IMR-90 (cell line): ENCODE data around the gene FOXK2. TPM values are rescaled to one million over a fixed set of nuclear protein-coding genes. Genes with fewer than 3 reads are reported as not detected.

Source experiments
- ATAC-seq: fragments of 200-7000 bp; cut with Tn5 transposase; 2 replicates; pipeline ENCODE4 v1.9.1; 2020; ENCODE audit warnings: low read depth, mild to moderate bottlenecking, moderate library complexity
- BruUV-seq: library from RNA; stranded (reverse); fragments of 400-500 nt; replicated peaks from 2 replicates; lab custom pipeline; 2021; lab: Mats Ljungman, UMichigan
- CTCF ChIA-PET: fragments of 300-600 bp; formaldehyde crosslinking; extraction: SDS; loops from one replicate; lab custom pipeline; 2021; ENCODE audit warnings: antibody characterized with exemption; lab: Yijun Ruan, JAX
- POLR2A ChIA-PET: fragments of 300-600 bp; sonication (Branson Sonifier 250); formaldehyde crosslinking; loops from one replicate; lab custom pipeline; 2022; ENCODE audit warnings: antibody characterized with exemption; ENCODE audit not compliant: unreplicated experiment; lab: Charles Lee
- DNase-seq: peaks from one replicate; pipeline ENCODE4 v3.0.0; 2013
- H2AFZ ChIP-seq: replicated peaks from 2 replicates; pipeline ENCODE3; 2013; ENCODE audit warnings: low read length, mild to moderate bottlenecking; ENCODE audit not compliant: poor library complexity
- H2AK5ac ChIP-seq: 2 replicates; pipeline ENCODE4 v1.6.1; 2013; ENCODE audit warnings: low read depth, low read length, inconsistent platforms
- H2AK9ac ChIP-seq: replicated peaks from 2 replicates; pipeline ENCODE3; 2013; ENCODE audit warnings: mild to moderate bottlenecking, low read depth, low read length, moderate library complexity; ENCODE audit not compliant: poor library complexity
- H2BK120ac ChIP-seq: 2 replicates; pipeline ENCODE4 v1.6.1; 2013; ENCODE audit warnings: low read depth, low read length, inconsistent platforms
- H2BK15ac ChIP-seq: 3 replicates; pipeline ENCODE4 v1.6.1; 2013; ENCODE audit warnings: low read depth, low read length, inconsistent platforms
- H2BK20ac ChIP-seq: 2 replicates; pipeline ENCODE4 v1.6.1; 2013; ENCODE audit warnings: low read depth, mild to moderate bottlenecking, inconsistent platforms, low read length, moderate library complexity
- H2BK5ac ChIP-seq: 2 replicates; pipeline ENCODE4 v1.6.1; 2013; ENCODE audit warnings: mild to moderate bottlenecking, low read depth, low read length, inconsistent platforms; ENCODE audit not compliant: poor library complexity, severe bottlenecking
- H3K14ac ChIP-seq: replicated peaks from 2 replicates; pipeline ENCODE4 v1.6.1; 2013; ENCODE audit warnings: low read depth, low read length, inconsistent platforms
- H3K18ac ChIP-seq: 2 replicates; pipeline ENCODE4 v1.6.1; 2013; ENCODE audit warnings: low read depth, low read length, control low read depth
- H3K23ac ChIP-seq: 2 replicates; pipeline ENCODE4 v1.6.1; 2013; ENCODE audit warnings: low read depth, low read length, inconsistent platforms
- H3K27ac ChIP-seq: 2 replicates; pipeline ENCODE4 v1.5.1; 2013; ENCODE audit warnings: mild to moderate bottlenecking, control low read depth, low read length; ENCODE audit not compliant: insufficient read depth
- H3K27me3 ChIP-seq: 2 replicates; pipeline ENCODE4 v1.6.1; 2013; ENCODE audit warnings: low read length; ENCODE audit not compliant: control insufficient read depth, insufficient read depth
- H3K36me3 ChIP-seq: 2 replicates; pipeline ENCODE4 v1.6.1; 2013; ENCODE audit warnings: low read length, mixed read lengths; ENCODE audit not compliant: control insufficient read depth, insufficient read depth
- H3K4ac ChIP-seq: 2 replicates; pipeline ENCODE4 v1.6.1; 2013; ENCODE audit warnings: low read depth, low read length, inconsistent platforms
- H3K4me1 ChIP-seq: 2 replicates; pipeline ENCODE4 v1.6.1; 2013; ENCODE audit warnings: low read length, mixed read lengths; ENCODE audit not compliant: control insufficient read depth, insufficient read depth
- H3K4me2 ChIP-seq: 2 replicates; pipeline ENCODE4 v1.6.1; 2013; ENCODE audit warnings: low read depth, mild to moderate bottlenecking, control low read depth, low read length, moderate library complexity
- H3K4me3 ChIP-seq: 2 replicates; pipeline ENCODE4 v1.5.1; 2013; ENCODE audit warnings: low read depth, mild to moderate bottlenecking, control low read depth, low read length, moderate library complexity; ENCODE audit not compliant: insufficient read depth
- H3K56ac ChIP-seq: 2 replicates; pipeline ENCODE4 v1.6.1; 2013; ENCODE audit warnings: low read length, inconsistent platforms; ENCODE audit not compliant: insufficient read depth; ENCODE audit errors: extremely low read depth
- H3K79me1 ChIP-seq, 2 experiments: 2 replicates each; pipeline ENCODE4 v1.6.1; 2013; ENCODE audit warnings: low read length in 2 of 2, inconsistent platforms in 1 of 2, low read depth in 1 of 2
- H3K9ac ChIP-seq: 2 replicates; pipeline ENCODE4 v1.6.1; 2013; ENCODE audit warnings: low read depth, low read length, control low read depth
- H3K9me1 ChIP-seq: 2 replicates; pipeline ENCODE4 v1.6.1; 2013; ENCODE audit warnings: low read length, inconsistent platforms; ENCODE audit not compliant: insufficient read depth
- H3K9me3 ChIP-seq: 2 replicates; pipeline ENCODE4 v1.6.1; 2013; ENCODE audit warnings: low read length; ENCODE audit not compliant: control insufficient read depth, insufficient read depth
- H4K20me1 ChIP-seq: 2 replicates; pipeline ENCODE4 v1.6.1; 2013; ENCODE audit warnings: low read length, inconsistent platforms; ENCODE audit not compliant: insufficient read depth
- H4K5ac ChIP-seq: 2 replicates; pipeline ENCODE4 v1.6.1; 2013; ENCODE audit warnings: mild to moderate bottlenecking, low read depth, low read length, control low read depth
- H4K8ac ChIP-seq, 2 experiments: 2 replicates each; pipeline ENCODE4 v1.6.1; 2013; ENCODE audit warnings: low read depth in 2 of 2, low read length in 2 of 2, control low read depth in 1 of 2, inconsistent platforms in 1 of 2
- H4K91ac ChIP-seq: 2 replicates; pipeline ENCODE4 v1.6.1; 2013; ENCODE audit warnings: low read depth, low read length, inconsistent platforms; ENCODE audit not compliant: insufficient read depth
- BHLHE40 ChIP-seq: fragments of 150-350 bp; IDR thresholded peaks from 2 replicates; pipeline ENCODE4 v1.6.1; 2016; ENCODE audit warnings: mild to moderate bottlenecking, low read depth, low read length
- CEBPB ChIP-seq: IDR thresholded peaks from 2 replicates; pipeline ENCODE4 v1.6.1; 2012; ENCODE audit warnings: low read depth, low read length, improper control_type of control experiment
- FOS ChIP-seq: fragments of 150-350 bp; IDR thresholded peaks from 2 replicates; pipeline ENCODE4 v1.6.1; 2016; ENCODE audit warnings: low read depth, low read length
- MAFK ChIP-seq: IDR thresholded peaks from 2 replicates; pipeline ENCODE4 v1.6.1; 2012; ENCODE audit warnings: low read depth, low read length, improper control_type of control experiment
- MXI1 ChIP-seq: IDR thresholded peaks from 2 replicates; pipeline ENCODE4 v1.6.1; 2012; ENCODE audit warnings: low read depth, mild to moderate bottlenecking, low read length, moderate library complexity, borderline replicate concordance
- NFE2L2 ChIP-seq: fragments of 150-350 bp; IDR thresholded peaks from 2 replicates; pipeline ENCODE4 v1.6.1; 2016; ENCODE audit warnings: low read depth, mild to moderate bottlenecking, low read length
- POLR2A ChIP-seq: IDR thresholded peaks from 2 replicates; pipeline ENCODE4 v1.6.1; 2012; ENCODE audit warnings: mild to moderate bottlenecking, low read depth, low read length
- RAD21 ChIP-seq: IDR thresholded peaks from 2 replicates; pipeline ENCODE4 v1.6.1; 2012; ENCODE audit warnings: low read length, improper control_type of control experiment
- RCOR1 ChIP-seq: IDR thresholded peaks from 2 replicates; pipeline ENCODE4 v1.6.1; 2012; ENCODE audit warnings: mild to moderate bottlenecking, low read length, improper control_type of control experiment; ENCODE audit not compliant: insufficient replicate concordance
- RFX5 ChIP-seq: IDR thresholded peaks from 2 replicates; pipeline ENCODE4 v1.8.0; 2012; ENCODE audit warnings: low read depth, mild to moderate bottlenecking, low read length, moderate library complexity
- SMC3 ChIP-seq: fragments of 150-350 bp; IDR thresholded peaks from 2 replicates; pipeline ENCODE4 v1.6.1; 2016; ENCODE audit warnings: low read depth, mild to moderate bottlenecking, antibody characterized with exemption, low read length, moderate library complexity
- WGBS, 2 experiments: methylation state at CpG; one replicate each; pipeline versions ENCODE4 v1.1.5 to v1.1.7; 2013; ENCODE audit warnings: missing lambda C conversion rate in 2 of 2; ENCODE audit not compliant: insufficient read length in 1 of 2; ENCODE audit errors: extremely low coverage in 2 of 2; 5-methylcytosine and 5-hydroxymethylcytosine counted together
- dilution Hi-C: fragments of 300-500 bp; cut with HindIII; formaldehyde crosslinking; loops from one replicate; pipeline ENCODE4 v1.14.3; 2018; ENCODE audit warnings: low sequenced_read_pairs; ENCODE audit not compliant: unreplicated experiment
- in situ Hi-C: fragments of 300-500 bp; cut with MboI; formaldehyde crosslinking; loops from 3 replicates; pipeline ENCODE4 v1.14.3; 2019; ENCODE audit warnings: low sequenced_read_pairs, inconsistent platforms, mixed read lengths
- intact Hi-C: fragments of 100-400 bp; cut with micrococcal nuclease; formaldehyde crosslinking; loops from 2 replicates; pipeline ENCODE4 v1.10.0; 2022
- polyA plus RNA-seq, 3 experiments: library from polyadenylated mRNA; depleted of rRNA; stranded (reverse); fragments of >200 nt; gene quantifications; 2 replicates each; pipeline ENCODE4 v1.2.3, GENCODE V29; 2012; ENCODE audit warnings: low replicate concordance in 1 of 3
- total RNA-seq: library from RNA; depleted of rRNA; stranded (reverse); fragments of >200 nt; gene quantifications from 2 replicates; pipeline ENCODE4 v1.2.3, GENCODE V29; 2012
- TF ChIP-seq, protein P1 (sequence below): conservative IDR thresholded peaks from 2 replicates; pipeline ENCODE4 v1.5.1; 2012; ENCODE audit warnings: mild to moderate bottlenecking, low read depth, low read length, improper control_type of control experiment
- TF ChIP-seq, protein P2 (sequence below): fragments of 150-350 bp; IDR thresholded peaks from 2 replicates; pipeline ENCODE4 v1.6.1; 2016; ENCODE audit warnings: low read depth, mild to moderate bottlenecking, low read length, moderate library complexity, borderline replicate concordance

Gene FOXK2
- total and polyA plus RNA-seq, 2 of the 4 experiments (the other 2 are of a cell fraction) = 12.5 to 20.0 TPM

GRCh38 chr17:82627405-82627804 lies 107.9 kb downstream of the FOXK2 start:
- H3K14ac ChIP-seq = no peak overlapping the region
- no peak overlapping the region for H2BK15ac ChIP-seq
- H2AK9ac ChIP-seq = no peak overlapping the region
- no peak overlapping the region for H2AFZ ChIP-seq
- in situ Hi-C loops (no loop called here), intact Hi-C loops (no loop called here), dilution Hi-C loops (no loop called here)
- H2BK120ac ChIP-seq = no peak overlapping the region
- H2BK5ac ChIP-seq = no peak overlapping the region
- 0 out of 2 replicates have a peak, but pooled peaks cover 2% of the 10 kb centered on the region for H3K9me1 ChIP-seq
- H3K23ac ChIP-seq = no peak overlapping the region
- no peak overlapping the region for H2AK5ac ChIP-seq
- CTCF ChIA-PET = no interaction called here
- no peak overlapping the region for H3K9ac ChIP-seq
- no peak overlapping the region for H4K8ac ChIP-seq
- no peak overlapping the region for H3K18ac ChIP-seq
- no peak overlapping the region for H3K4me3 ChIP-seq
- ATAC-seq = no peak
- peaks cover 57 to 61% of the 10 kb centered on the region in 2 experiments for H3K79me1 ChIP-seq
- TF ChIP-seq RAD21 = no peak
- no peak for TF ChIP-seq NFE2L2
- no peak for TF ChIP-seq MXI1
- TF ChIP-seq, protein P1, sequence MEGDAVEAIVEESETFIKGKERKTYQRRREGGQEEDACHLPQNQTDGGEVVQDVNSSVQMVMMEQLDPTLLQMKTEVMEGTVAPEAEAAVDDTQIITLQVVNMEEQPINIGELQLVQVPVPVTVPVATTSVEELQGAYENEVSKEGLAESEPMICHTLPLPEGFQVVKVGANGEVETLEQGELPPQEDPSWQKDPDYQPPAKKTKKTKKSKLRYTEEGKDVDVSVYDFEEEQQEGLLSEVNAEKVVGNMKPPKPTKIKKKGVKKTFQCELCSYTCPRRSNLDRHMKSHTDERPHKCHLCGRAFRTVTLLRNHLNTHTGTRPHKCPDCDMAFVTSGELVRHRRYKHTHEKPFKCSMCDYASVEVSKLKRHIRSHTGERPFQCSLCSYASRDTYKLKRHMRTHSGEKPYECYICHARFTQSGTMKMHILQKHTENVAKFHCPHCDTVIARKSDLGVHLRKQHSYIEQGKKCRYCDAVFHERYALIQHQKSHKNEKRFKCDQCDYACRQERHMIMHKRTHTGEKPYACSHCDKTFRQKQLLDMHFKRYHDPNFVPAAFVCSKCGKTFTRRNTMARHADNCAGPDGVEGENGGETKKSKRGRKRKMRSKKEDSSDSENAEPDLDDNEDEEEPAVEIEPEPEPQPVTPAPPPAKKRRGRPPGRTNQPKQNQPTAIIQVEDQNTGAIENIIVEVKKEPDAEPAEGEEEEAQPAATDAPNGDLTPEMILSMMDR = no peak
- TF ChIP-seq CEBPB = no peak
- no peak for TF ChIP-seq POLR2A
- TF ChIP-seq RFX5 = no peak
- no peak for TF ChIP-seq FOS
- no peak for TF ChIP-seq SMC3
- TF ChIP-seq, protein P2, sequence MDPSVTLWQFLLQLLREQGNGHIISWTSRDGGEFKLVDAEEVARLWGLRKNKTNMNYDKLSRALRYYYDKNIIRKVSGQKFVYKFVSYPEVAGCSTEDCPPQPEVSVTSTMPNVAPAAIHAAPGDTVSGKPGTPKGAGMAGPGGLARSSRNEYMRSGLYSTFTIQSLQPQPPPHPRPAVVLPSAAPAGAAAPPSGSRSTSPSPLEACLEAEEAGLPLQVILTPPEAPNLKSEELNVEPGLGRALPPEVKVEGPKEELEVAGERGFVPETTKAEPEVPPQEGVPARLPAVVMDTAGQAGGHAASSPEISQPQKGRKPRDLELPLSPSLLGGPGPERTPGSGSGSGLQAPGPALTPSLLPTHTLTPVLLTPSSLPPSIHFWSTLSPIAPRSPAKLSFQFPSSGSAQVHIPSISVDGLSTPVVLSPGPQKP = no peak
- no peak for TF ChIP-seq RCOR1
- TF ChIP-seq BHLHE40 = no peak
- TF ChIP-seq MAFK = no peak
- no peaks in the 10 kb centered on the region for H3K4me1 ChIP-seq
- H2BK20ac ChIP-seq = no peak overlapping the region
- no peaks in the 10 kb centered on the region for H3K27me3 ChIP-seq
- peaks cover 52% of the 10 kb centered on the region for H3K36me3 ChIP-seq
- H4K20me1 ChIP-seq = peaks cover 47% of the 10 kb centered on the region
- H4K91ac ChIP-seq = no peak overlapping the region
- POLR2A ChIA-PET = no interaction called here
- H3K27ac ChIP-seq = no peak overlapping the region
- H3K4ac ChIP-seq = no peak overlapping the region
- H3K4me2 ChIP-seq = no peak overlapping the region
- H3K56ac ChIP-seq = no peak overlapping the region
- 89% methylated on average over 7 of the region's 21 CpGs; no CpG with 5 or more reads in 1 of the 2 experiments for WGBS, 2 experiments
- DNase-seq = no peak
- no peak overlapping the region for H4K5ac ChIP-seq
- no peaks in the 10 kb centered on the region for H3K9me3 ChIP-seq
- BruUV-seq = no TSS peak
